GM18909 (cell line): Measurements from ENCODE around the gene TGOLN2.

Experiments used
- ATAC-seq: cut with Tn5 transposase; IDR thresholded peaks from one replicate; pipeline ENCODE4 v1.9.1; 2021; ENCODE audit warnings: mild to moderate bottlenecking; ENCODE audit not compliant: unreplicated experiment, poor library complexity

The TGOLN2 gene

DNA sequence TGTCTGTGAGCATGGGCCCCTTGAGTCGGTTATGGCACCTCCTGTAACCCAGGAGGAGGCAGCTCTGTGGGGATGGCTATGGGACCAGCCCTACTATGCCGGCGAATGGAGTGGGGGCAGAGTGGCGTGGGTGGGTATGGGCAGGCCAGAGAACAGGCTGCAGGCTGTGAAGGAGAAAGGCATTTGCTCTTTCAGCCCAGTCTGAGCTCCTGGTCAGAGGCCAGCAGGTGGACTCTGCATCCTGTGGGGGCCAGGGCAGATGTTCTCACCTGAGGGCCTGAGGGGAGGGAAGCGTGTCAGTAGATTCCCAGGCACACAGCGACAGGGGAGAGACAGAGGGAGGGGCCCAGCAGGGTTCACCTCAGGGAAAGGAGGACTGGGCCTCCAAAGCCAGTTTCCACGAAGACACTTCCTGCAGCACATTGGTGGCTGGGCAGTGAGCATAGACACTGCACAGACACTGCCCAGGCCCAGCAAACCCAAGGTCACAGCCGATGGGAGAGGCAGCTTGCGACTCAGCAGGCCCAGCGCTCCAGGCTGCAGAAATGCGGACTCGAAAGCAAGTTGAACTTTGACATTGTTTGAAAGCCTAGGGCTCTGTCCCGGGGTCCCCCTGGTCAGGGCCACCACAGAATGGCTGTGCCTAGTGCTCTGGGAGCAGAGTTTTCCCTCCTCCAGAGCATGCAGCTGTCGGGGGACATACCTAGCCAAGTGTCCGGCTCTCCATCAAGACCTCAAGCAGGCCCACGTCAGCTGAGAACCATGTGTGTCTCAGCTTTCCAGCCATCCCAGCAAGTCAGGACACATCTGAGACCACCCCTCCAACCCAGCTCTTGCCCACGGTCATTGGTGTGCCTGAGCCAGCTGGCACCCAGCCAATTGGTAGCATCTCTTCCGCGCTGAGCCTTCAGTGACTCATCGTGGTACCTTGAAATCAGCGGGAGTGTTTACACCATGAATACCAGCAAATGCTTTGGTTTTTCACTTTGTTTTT, 53.8 kb downstream of the TGOLN2 start:
- ATAC-seq: no peak

DNA sequence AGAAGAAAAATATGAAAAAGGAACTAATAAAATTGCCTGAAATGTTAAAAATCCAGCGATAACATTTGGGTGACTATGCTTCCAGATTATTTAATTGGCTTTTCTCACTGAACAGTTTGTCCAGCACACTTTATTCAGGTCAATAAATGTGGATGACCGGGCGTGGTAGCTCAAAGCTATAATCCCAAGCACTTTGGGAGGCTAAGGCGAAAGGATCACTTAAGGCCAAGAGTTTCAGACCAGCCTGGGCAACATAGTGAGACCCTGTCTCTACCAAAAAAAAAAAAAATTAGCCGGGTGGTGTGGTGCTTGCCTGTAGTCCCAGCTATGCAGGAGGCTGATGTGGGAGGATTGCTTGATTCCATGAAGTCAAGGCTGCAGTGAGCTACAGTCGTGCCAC, 55.4 kb downstream of the TGOLN2 start:
- no peak for ATAC-seq

DNA sequence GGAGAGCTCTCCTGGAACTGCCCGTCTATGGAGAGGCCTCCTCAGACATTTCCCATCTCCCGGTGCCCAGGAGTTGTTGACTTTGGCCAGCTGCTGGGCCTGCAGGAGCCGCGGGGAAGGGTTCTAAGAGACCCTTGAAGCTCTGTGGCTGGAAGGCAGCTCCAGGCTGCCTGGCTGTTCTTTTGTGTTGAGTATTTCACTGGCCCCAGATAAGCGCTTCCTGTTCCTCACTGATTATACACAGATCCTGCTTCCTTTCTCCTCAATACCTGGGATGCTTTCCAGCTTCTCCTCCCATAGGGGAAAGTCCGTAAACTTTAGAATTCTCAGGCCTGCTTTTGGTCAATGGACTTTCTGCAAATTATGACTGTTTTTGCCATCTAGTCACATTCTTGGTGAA, 57.8 kb downstream of the TGOLN2 start:
- ATAC-seq: no peak
